C4-2B (cell line): ENCODE measurements around the gene IL12RB2.

Source experiments
- CTCF ChIP-seq: fragments of 450-650 bp; conservative IDR thresholded peaks from 2 replicates; pipeline ENCODE4 v1.5.1; 2017; ENCODE audit warnings: mild to moderate bottlenecking
- ZFX ChIP-seq: fragments of 450-650 bp; IDR thresholded peaks from 2 replicates; pipeline ENCODE4 v1.6.1; 2017

DNA sequence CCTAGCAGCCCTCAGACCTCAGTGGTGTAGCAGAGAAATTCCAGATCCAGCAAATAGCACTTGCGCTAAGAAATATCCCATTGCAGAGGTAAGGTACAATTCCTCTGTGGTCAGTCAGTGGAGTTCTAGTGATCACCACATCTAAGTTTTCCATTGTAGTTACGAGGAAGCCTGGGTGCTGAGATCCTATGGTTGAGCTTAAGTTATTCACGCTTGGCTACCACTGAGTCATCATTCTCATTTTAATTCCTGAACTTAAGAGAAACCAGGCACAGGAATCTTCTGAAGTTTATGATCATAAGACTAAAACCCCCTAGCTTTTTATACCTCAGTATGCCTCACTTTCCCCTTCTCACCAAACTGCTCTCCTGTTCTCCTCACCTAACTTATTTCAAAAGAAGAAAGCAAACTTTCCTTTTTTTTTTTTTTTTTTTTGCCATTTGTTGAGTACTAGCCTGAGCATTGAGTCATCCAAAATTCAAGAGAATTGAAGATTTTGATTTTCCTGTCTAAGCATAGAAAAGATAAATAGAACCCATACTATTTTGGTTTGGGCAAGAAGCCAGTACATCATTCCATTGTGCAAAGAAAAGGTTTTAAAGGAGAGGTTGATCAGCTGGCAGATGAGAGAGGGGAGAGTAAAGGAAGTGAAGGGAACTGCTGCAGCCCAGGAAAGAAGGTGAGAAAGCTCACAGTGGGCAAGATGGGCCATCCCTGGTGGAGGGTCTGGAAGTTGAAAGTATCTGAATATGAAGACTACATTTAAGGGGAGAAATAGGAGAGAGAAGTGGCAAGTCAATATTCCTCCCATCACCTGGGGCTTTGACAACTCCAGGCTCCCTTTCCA is 82.6 kb downstream of the IL12RB2 start:
- TF ChIP-seq CTCF = no peak
- TF ChIP-seq ZFX = no peak
